Measurements from ENCODE around the gene PYY.

PYY gene

GRCh38 chr17:43979671-43980070 is 25.9 kb upstream of the PYY start:
- TF ChIP-seq CEBPB (IDR thresholded peaks at IDR 0.05): no peak
- TF ChIP-seq CREB1 (IDR thresholded peaks at IDR 0.05; ENCODE audit: low read depth): no peak
- no peak for TF ChIP-seq REST (IDR thresholded peaks at IDR 0.05; ENCODE audit: low read depth)
- no peak for TF ChIP-seq NFIC (IDR thresholded peaks at IDR 0.05)
- TF ChIP-seq TEAD4 (IDR thresholded peaks at IDR 0.05): no peak
- TF ChIP-seq RAD21 (IDR thresholded peaks at IDR 0.05; ENCODE audit: low read depth): no peak
- TF ChIP-seq EP300 (IDR thresholded peaks at IDR 0.05; ENCODE audit: borderline replicate concordance): no peak
- no peak for TF ChIP-seq TCF12 (IDR thresholded peaks at IDR 0.05; ENCODE audit: low read depth)
- no peak for TF ChIP-seq ZBTB7A (IDR thresholded peaks at IDR 0.05; ENCODE audit: low read depth)
- no peak for TF ChIP-seq TAF1 (IDR thresholded peaks at IDR 0.05; ENCODE audit: low read depth)
- no peak for TF ChIP-seq YY1 (IDR thresholded peaks at IDR 0.05; ENCODE audit: low read depth)
- TF ChIP-seq USF1 (IDR thresholded peaks at IDR 0.05): no peak
- no peak for TF ChIP-seq MAX (IDR thresholded peaks at IDR 0.05)
- no peak for TF ChIP-seq EGR1 (IDR thresholded peaks at IDR 0.05)

GRCh38 chr17:43979011-43979410 is 25.3 kb upstream of the PYY start:
- TF ChIP-seq ZBTB7A (IDR thresholded peaks at IDR 0.05; ENCODE audit: low read depth): no peak
- TF ChIP-seq EP300 (IDR thresholded peaks at IDR 0.05; ENCODE audit: borderline replicate concordance): no peak
- TF ChIP-seq MAX (IDR thresholded peaks at IDR 0.05): no peak
- no peak for TF ChIP-seq NFIC (IDR thresholded peaks at IDR 0.05)
- TF ChIP-seq TAF1 (IDR thresholded peaks at IDR 0.05; ENCODE audit: low read depth): no peak
- TF ChIP-seq USF1 (IDR thresholded peaks at IDR 0.05): no peak
- no peak for TF ChIP-seq RAD21 (IDR thresholded peaks at IDR 0.05; ENCODE audit: low read depth)
- TF ChIP-seq EGR1 (IDR thresholded peaks at IDR 0.05): no peak
- TF ChIP-seq REST (IDR thresholded peaks at IDR 0.05; ENCODE audit: low read depth): no peak
- no peak for TF ChIP-seq FOXM1 (IDR thresholded peaks at IDR 0.05; ENCODE audit: borderline replicate concordance, low read depth)
- TF ChIP-seq CEBPB (IDR thresholded peaks at IDR 0.05): no peak
- TF ChIP-seq TCF12 (IDR thresholded peaks at IDR 0.05; ENCODE audit: low read depth): no peak
- no peak for TF ChIP-seq TEAD4 (IDR thresholded peaks at IDR 0.05)

- TF ChIP-seq YY1 (IDR thresholded peaks at IDR 0.05; ENCODE audit: low read depth) (no peak), EGR1 (IDR thresholded peaks at IDR 0.05) (no peak), TAF1 (IDR thresholded peaks at IDR 0.05; ENCODE audit: low read depth) (no peak), MAX (IDR thresholded peaks at IDR 0.05) (no peak), CEBPB (IDR thresholded peaks at IDR 0.05) (no peak), REST (IDR thresholded peaks at IDR 0.05; ENCODE audit: low read depth) (no peak), RAD21 (IDR thresholded peaks at IDR 0.05; ENCODE audit: low read depth) (no peak), FOXM1 (IDR thresholded peaks at IDR 0.05; ENCODE audit: borderline replicate concordance, low read depth) (no peak), ZBTB7A (IDR thresholded peaks at IDR 0.05; ENCODE audit: low read depth) (no peak), NFIC (IDR thresholded peaks at IDR 0.05) (no peak), USF1 (IDR thresholded peaks at IDR 0.05) (no peak), CREB1 (IDR thresholded peaks at IDR 0.05; ENCODE audit: low read depth) (no peak), EP300 (IDR thresholded peaks at IDR 0.05; ENCODE audit: borderline replicate concordance) (no peak), TCF12 (IDR thresholded peaks at IDR 0.05; ENCODE audit: low read depth) (no peak), TEAD4 (IDR thresholded peaks at IDR 0.05) (no peak)
Measured at GRCh38 chr17:43978078-43978477, 24.3 kb upstream of the PYY start.

Data from Ishikawa (cell line).